H9 (cell line): ENCODE results near the gene ZNF774. TPM values are rescaled to one million over a fixed set of nuclear protein-coding genes. Genes with fewer than 3 reads are reported as not detected.

Source experiments
- DNase-seq: peaks from one replicate; pipeline ENCODE4 v3.0.0-alpha.2; 2017
- H2AFZ ChIP-seq: one replicate; pipeline ENCODE4 v1.6.1; 2013; ENCODE audit warnings: mild to moderate bottlenecking, low read length, control low read depth, moderate library complexity
- H2AK5ac ChIP-seq: 2 replicates; pipeline ENCODE4 v1.6.1; 2013; ENCODE audit warnings: low read length, control low read depth, mixed read lengths; ENCODE audit not compliant: insufficient read length
- H2BK120ac ChIP-seq: one replicate; pipeline ENCODE4 v1.6.1; 2013; ENCODE audit warnings: low read depth, mild to moderate bottlenecking, low read length, control low read depth, inconsistent platforms; ENCODE audit not compliant: poor library complexity, severe bottlenecking
- H2BK12ac ChIP-seq: 2 replicates; pipeline ENCODE4 v1.6.1; 2013; ENCODE audit warnings: low read length, control low read depth, mixed read lengths, low read depth; ENCODE audit not compliant: insufficient read length
- H2BK15ac ChIP-seq: 2 replicates; pipeline ENCODE4 v1.6.1; 2013; ENCODE audit warnings: low read depth, low read length, control low read depth
- H2BK20ac ChIP-seq: one replicate; pipeline ENCODE4 v1.6.1; 2013; ENCODE audit warnings: low read depth, mild to moderate bottlenecking, low read length, control low read depth, inconsistent platforms; ENCODE audit not compliant: poor library complexity, severe bottlenecking
- H2BK5ac ChIP-seq: 2 replicates; pipeline ENCODE4 v1.6.1; 2013; ENCODE audit warnings: low read length, control low read depth, mixed read lengths; ENCODE audit not compliant: insufficient read length
- H3K14ac ChIP-seq: 2 replicates; pipeline ENCODE4 v1.6.1; 2013; ENCODE audit warnings: low read length, control low read depth; ENCODE audit not compliant: insufficient read depth
- H3K18ac ChIP-seq: 2 replicates; pipeline ENCODE4 v1.6.1; 2013; ENCODE audit warnings: low read depth, mild to moderate bottlenecking, mixed read lengths, low read length, control low read depth; ENCODE audit not compliant: insufficient read length
- H3K23ac ChIP-seq: 2 replicates; pipeline ENCODE4 v1.6.1; 2013; ENCODE audit warnings: low read length, control low read depth, mixed read lengths, low read depth; ENCODE audit not compliant: insufficient read length
- H3K23me2 ChIP-seq: 2 replicates; pipeline ENCODE4 v1.6.1; 2013; ENCODE audit warnings: low read depth, mild to moderate bottlenecking, mixed read lengths, low read length, control low read depth; ENCODE audit not compliant: insufficient read length, poor library complexity, severe bottlenecking
- H3K27ac ChIP-seq: 2 replicates; pipeline ENCODE4 v1.5.1; 2013; ENCODE audit warnings: low read length, control low read depth, mixed read lengths, low read depth; ENCODE audit not compliant: insufficient read length
- H3K27me3 ChIP-seq: 2 replicates; pipeline ENCODE4 v1.6.1; 2013; ENCODE audit warnings: low read length, control low read depth, inconsistent platforms; ENCODE audit not compliant: insufficient read depth
- H3K4ac ChIP-seq: 2 replicates; pipeline ENCODE4 v1.6.1; 2013; ENCODE audit warnings: low read depth, mild to moderate bottlenecking, control low read depth, inconsistent platforms, low read length, moderate library complexity
- H3K4me1 ChIP-seq: 2 replicates; pipeline ENCODE4 v1.6.1; 2013; ENCODE audit warnings: low read length, control low read depth, inconsistent platforms; ENCODE audit not compliant: insufficient read depth
- H3K4me2 ChIP-seq: 2 replicates; pipeline ENCODE4 v1.6.1; 2013; ENCODE audit warnings: low read length, control low read depth, mixed read lengths; ENCODE audit not compliant: insufficient read length, insufficient read depth
- H3K56ac ChIP-seq: 2 replicates; pipeline ENCODE4 v1.6.1; 2013; ENCODE audit warnings: low read depth, mild to moderate bottlenecking, mixed read lengths, low read length, control low read depth; ENCODE audit not compliant: insufficient read length
- H3K79me1 ChIP-seq: 2 replicates; pipeline ENCODE4 v1.6.1; 2013; ENCODE audit warnings: low read depth, mild to moderate bottlenecking, moderate library complexity, low read length, control low read depth, inconsistent platforms; ENCODE audit not compliant: insufficient read depth, poor library complexity, severe bottlenecking
- H3K79me2 ChIP-seq: 2 replicates; pipeline ENCODE4 v1.6.1; 2013; ENCODE audit warnings: low read length, control low read depth, inconsistent platforms; ENCODE audit not compliant: insufficient read depth
- H3K9ac ChIP-seq: 2 replicates; pipeline ENCODE4 v1.6.1; 2013; ENCODE audit warnings: low read length, control low read depth, mixed read lengths; ENCODE audit not compliant: insufficient read length; ENCODE audit errors: extremely low read depth
- H3K9me3 ChIP-seq: one replicate; pipeline ENCODE4 v1.6.1; 2013; ENCODE audit warnings: low read depth, low read length, inconsistent platforms; ENCODE audit not compliant: control insufficient read depth
- H3T11ph ChIP-seq: one replicate; pipeline ENCODE4 v1.6.1; 2013; ENCODE audit warnings: mild to moderate bottlenecking, low read length, control low read depth, inconsistent platforms
- H4K20me1 ChIP-seq: one replicate; pipeline ENCODE4 v1.6.1; 2013; ENCODE audit not compliant: control insufficient read depth, insufficient read length, insufficient read depth
- H4K5ac ChIP-seq: 2 replicates; pipeline ENCODE4 v1.6.1; 2013; ENCODE audit warnings: low read depth, mild to moderate bottlenecking, mixed read lengths, low read length, control low read depth; ENCODE audit not compliant: insufficient read length
- H4K8ac ChIP-seq: replicated peaks from 2 replicates; pipeline ENCODE4 v1.6.1; 2013; ENCODE audit warnings: low read length, control low read depth, mixed read lengths, low read depth; ENCODE audit not compliant: insufficient read length
- H4K91ac ChIP-seq: 2 replicates; pipeline ENCODE4 v1.6.1; 2013; ENCODE audit warnings: low read depth, mild to moderate bottlenecking, moderate library complexity, mixed read lengths, low read length, control low read depth; ENCODE audit not compliant: insufficient read length
- H3K27ac Mint-ChIP-seq, 3 experiments: 2 replicates in 2 of 3; 3 replicates in 1 of 3; pipeline ENCODE4 v1.8.0; 2020 to 2021; ENCODE audit warnings: mixed read lengths in 3 of 3, mild to moderate bottlenecking in 1 of 3, moderate library complexity in 1 of 3
- H3K27me3 Mint-ChIP-seq: 2 replicates; pipeline ENCODE4 v1.8.0; 2021; ENCODE audit warnings: low read depth, mild to moderate bottlenecking, moderate library complexity, mixed read lengths
- H3K36me3 Mint-ChIP-seq, 3 experiments: 2 replicates in 2 of 3; 3 replicates in 1 of 3; pipeline ENCODE4 v1.8.0; 2020 to 2021; ENCODE audit warnings: low read depth in 3 of 3, mixed read lengths in 3 of 3; ENCODE audit not compliant: insufficient read depth in 1 of 3
- H3K4me1 Mint-ChIP-seq, 2 experiments: 2 replicates each; pipeline ENCODE4 v1.8.0; 2020; ENCODE audit warnings: mixed read lengths in 2 of 2
- H3K4me3 Mint-ChIP-seq, 2 experiments: 2 replicates in 1 of 2; 3 replicates in 1 of 2; pipeline ENCODE4 v1.8.0; 2020 to 2021; ENCODE audit warnings: mild to moderate bottlenecking in 2 of 2, mixed read lengths in 2 of 2, moderate library complexity in 1 of 2
- H3K9me3 Mint-ChIP-seq, 2 experiments: 2 replicates in 1 of 2; 3 replicates in 1 of 2; pipeline ENCODE4 v1.8.0; 2020; ENCODE audit warnings: mild to moderate bottlenecking in 2 of 2, mixed read lengths in 2 of 2, moderate library complexity in 1 of 2
- WGBS: extraction: QIAGEN DNeasy Blood & Tissue Kit; methylation state at CpG from one replicate; pipeline ENCODE4 v1.1.7; 2013; ENCODE audit warnings: missing lambda C conversion rate, low lambda C conversion rate, mixed read lengths; ENCODE audit not compliant: insufficient read length; ENCODE audit errors: extremely low coverage; 5-methylcytosine and 5-hydroxymethylcytosine counted together
- total RNA-seq: library from RNA; stranded (reverse); gene quantifications from 2 replicates; pipeline ENCODE4 v1.2.1, GENCODE V29; 2021
- TF ChIP-seq, protein P1 (sequence below): fragments of 200-600 bp; sonication (generic); conservative IDR thresholded peaks from 3 replicates; pipeline ENCODE4 v1.8.0; 2021; ENCODE audit warnings: antibody characterized with exemption, mild to moderate bottlenecking

Gene ZNF774
- total RNA-seq, 1 experiment from 2014 or later = 2.5 TPM

DNA sequence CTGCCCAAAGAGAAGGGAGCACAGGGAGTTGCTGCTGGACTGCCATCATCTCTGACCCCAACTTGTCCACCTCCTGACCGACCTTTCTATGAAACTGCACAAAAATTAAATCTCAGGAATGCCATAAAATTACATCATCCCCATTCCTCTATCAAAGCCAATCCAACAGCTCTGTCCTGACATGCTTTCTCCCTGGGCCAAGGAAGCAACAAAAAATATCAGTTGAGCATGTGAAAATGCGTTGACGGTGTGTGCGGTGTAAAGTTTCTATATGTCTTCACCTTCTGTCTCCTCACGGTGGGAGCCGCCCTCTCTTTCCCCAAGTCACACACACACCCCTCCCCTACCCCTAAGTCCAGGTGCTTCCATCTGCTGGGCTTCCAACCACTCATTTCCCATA lies 3.6 kb upstream of the ZNF774 start:
- Histone ChIP-seq H2AFZ (no peak overlapping the region), H2BK15ac (no peak overlapping the region), H3K79me2 (no peaks in the 10 kb centered on the region), H2BK20ac (no peak overlapping the region), H3K9me3 (no peaks in the 10 kb centered on the region), H3K56ac (no peak overlapping the region), H3K27ac (no peak overlapping the region), H2BK120ac (no peak overlapping the region), H3K18ac (no peak overlapping the region), H2BK5ac (no peak overlapping the region), H4K20me1 (no peaks in the 10 kb centered on the region), H3K79me1 (no peaks in the 10 kb centered on the region), H4K5ac (no peak overlapping the region), H3K23ac (no peak overlapping the region), H4K91ac (no peak overlapping the region), H2AK5ac (no peak overlapping the region), H3K4me1 (no peaks in the 10 kb centered on the region; the same call in 1 of the 2 replicates), H3K4ac (no peak overlapping the region), H3K14ac (no peak overlapping the region), H3K23me2 (peaks cover 10% of the 10 kb centered on the region), H3K4me2 (no peak overlapping the region), H4K8ac (no peak overlapping the region), H2BK12ac (no peak overlapping the region), H3K27me3 (no peaks in the 10 kb centered on the region), H3K9ac (no peak overlapping the region), H3T11ph (no peak overlapping the region)
- no peak for DNase-seq
- TF ChIP-seq, protein P1, sequence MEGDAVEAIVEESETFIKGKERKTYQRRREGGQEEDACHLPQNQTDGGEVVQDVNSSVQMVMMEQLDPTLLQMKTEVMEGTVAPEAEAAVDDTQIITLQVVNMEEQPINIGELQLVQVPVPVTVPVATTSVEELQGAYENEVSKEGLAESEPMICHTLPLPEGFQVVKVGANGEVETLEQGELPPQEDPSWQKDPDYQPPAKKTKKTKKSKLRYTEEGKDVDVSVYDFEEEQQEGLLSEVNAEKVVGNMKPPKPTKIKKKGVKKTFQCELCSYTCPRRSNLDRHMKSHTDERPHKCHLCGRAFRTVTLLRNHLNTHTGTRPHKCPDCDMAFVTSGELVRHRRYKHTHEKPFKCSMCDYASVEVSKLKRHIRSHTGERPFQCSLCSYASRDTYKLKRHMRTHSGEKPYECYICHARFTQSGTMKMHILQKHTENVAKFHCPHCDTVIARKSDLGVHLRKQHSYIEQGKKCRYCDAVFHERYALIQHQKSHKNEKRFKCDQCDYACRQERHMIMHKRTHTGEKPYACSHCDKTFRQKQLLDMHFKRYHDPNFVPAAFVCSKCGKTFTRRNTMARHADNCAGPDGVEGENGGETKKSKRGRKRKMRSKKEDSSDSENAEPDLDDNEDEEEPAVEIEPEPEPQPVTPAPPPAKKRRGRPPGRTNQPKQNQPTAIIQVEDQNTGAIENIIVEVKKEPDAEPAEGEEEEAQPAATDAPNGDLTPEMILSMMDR = no peak
- Mint-ChIP-seq H3K36me3 (no peaks in the 10 kb centered on the region), H3K4me1 (peaks cover 4 to 5% of the 10 kb centered on the region in 2 experiments; a peak in 2 of 4 replicates), H3K27me3 (peaks cover 15% of the 10 kb centered on the region), H3K9me3 (no peaks in the 10 kb centered on the region), H3K27ac (no peak overlapping the region), H3K4me3 (no peak overlapping the region)
- WGBS = no CpG with 5 or more reads among the region's 6 CpGs
